GM23338 (cell line): ENCODE results near the gene RAB15. TPM values are rescaled to one million over a fixed set of nuclear protein-coding genes. Genes with fewer than 3 reads are reported as not detected.

ENCODE experiments used
- ATAC-seq: fragments of 200-7000 bp; cut with Tn5 transposase; 3 replicates; pipeline ENCODE4 v1.9.1; 2020
- DNase-seq: peaks from one replicate; pipeline ENCODE4 v3.0.0-alpha.2; 2015; ENCODE audit warnings: low spot score
- H2AFZ ChIP-seq: fragments of 200-600 bp; sonication (generic); 2 replicates; pipeline ENCODE4 v1.8.0; 2016; ENCODE audit warnings: antibody characterized with exemption, mild to moderate bottlenecking, moderate library complexity
- H3F3A ChIP-seq: fragments of 200-600 bp; sonication (generic); replicated peaks from 2 replicates; pipeline ENCODE4 v1.8.0; 2017; ENCODE audit warnings: antibody characterized with exemption, mixed run types, low read depth
- H3K27ac ChIP-seq: fragments of 200-600 bp; sonication (generic); 2 replicates; pipeline ENCODE4 v1.6.1; 2016; ENCODE audit warnings: low read depth
- H3K27me3 ChIP-seq: fragments of 200-600 bp; sonication (generic); 2 replicates; pipeline ENCODE4 v1.8.0; 2016; ENCODE audit warnings: mild to moderate bottlenecking, mixed run types, moderate library complexity; ENCODE audit not compliant: insufficient read depth
- H3K36me3 ChIP-seq: fragments of 200-600 bp; sonication (generic); 2 replicates; pipeline ENCODE4 v1.8.0; 2016; ENCODE audit warnings: mild to moderate bottlenecking; ENCODE audit not compliant: insufficient read depth
- H3K4me1 ChIP-seq: fragments of 200-600 bp; sonication (generic); 2 replicates; pipeline ENCODE4 v1.8.0; 2016; ENCODE audit warnings: mild to moderate bottlenecking, moderate library complexity; ENCODE audit not compliant: insufficient read depth
- H3K4me2 ChIP-seq: fragments of 200-600 bp; sonication (generic); 2 replicates; pipeline ENCODE4 v1.7.1; 2017; ENCODE audit warnings: mixed run types
- H3K4me3 ChIP-seq: fragments of 200-600 bp; sonication (generic); 2 replicates; pipeline ENCODE4 v1.6.1; 2016; ENCODE audit warnings: mixed run types
- H3K79me2 ChIP-seq: fragments of 200-600 bp; sonication (generic); replicated peaks from 2 replicates; pipeline ENCODE4 v1.8.0; 2017; ENCODE audit warnings: mild to moderate bottlenecking; ENCODE audit not compliant: insufficient read depth
- H3K9me2 ChIP-seq: fragments of 200-600 bp; sonication (generic); 2 replicates; pipeline ENCODE4 v1.8.0; 2017; ENCODE audit not compliant: insufficient read depth
- H4K20me1 ChIP-seq: fragments of 200-600 bp; sonication (generic); replicated peaks from 2 replicates; pipeline ENCODE4 v1.8.0; 2017; ENCODE audit warnings: mild to moderate bottlenecking; ENCODE audit not compliant: insufficient read depth
- H3K27ac Mint-ChIP-seq: 2 replicates; pipeline ENCODE4 v1.8.0; 2020; ENCODE audit warnings: inconsistent platforms, mild to moderate bottlenecking, moderate library complexity, mixed read lengths
- H3K27me3 Mint-ChIP-seq: 3 replicates; pipeline ENCODE4 v1.8.0; 2022; ENCODE audit warnings: low read depth, mild to moderate bottlenecking, moderate library complexity, mixed read lengths, inconsistent platforms; ENCODE audit not compliant: insufficient read depth, poor library complexity
- H3K36me3 Mint-ChIP-seq: 3 replicates; pipeline ENCODE4 v1.8.0; 2021; ENCODE audit warnings: low read depth, mild to moderate bottlenecking, inconsistent platforms, moderate library complexity, mixed read lengths
- H3K4me1 Mint-ChIP-seq: 3 replicates; pipeline ENCODE4 v1.8.0; 2020; ENCODE audit warnings: mild to moderate bottlenecking, inconsistent platforms, mixed read lengths
- H3K4me3 Mint-ChIP-seq: 3 replicates; pipeline ENCODE4 v1.8.0; 2021; ENCODE audit warnings: moderate library complexity, mild to moderate bottlenecking, inconsistent platforms, mixed read lengths
- H3K9me3 Mint-ChIP-seq: 3 replicates; pipeline ENCODE4 v1.8.0; 2020; ENCODE audit warnings: moderate library complexity, mild to moderate bottlenecking, inconsistent platforms, mixed read lengths
- CREB1 ChIP-seq: fragments of 250-450 bp; sonication (Bioruptor Pico); IDR thresholded peaks from 2 replicates; pipeline ENCODE4 v1.5.0; 2020; ENCODE audit warnings: low read depth, mild to moderate bottlenecking, moderate library complexity
- EZH2 ChIP-seq: fragments of 200-600 bp; sonication (generic); IDR thresholded peaks from one replicate; pipeline ENCODE4 v1.8.0; 2017; ENCODE audit warnings: antibody characterized with exemption, mild to moderate bottlenecking, low read depth; ENCODE audit not compliant: unreplicated experiment
- EZH2phosphoT487 ChIP-seq: fragments of 200-600 bp; sonication (generic); IDR thresholded peaks from one replicate; pipeline ENCODE4 v1.8.1; 2018; ENCODE audit warnings: antibody characterized with exemption; ENCODE audit not compliant: unreplicated experiment
- JUNB ChIP-seq: IDR thresholded peaks from one replicate; pipeline ENCODE4 v1.6.1; 2016; ENCODE audit warnings: antibody characterized with exemption; ENCODE audit not compliant: unreplicated experiment
- NANOG ChIP-seq: IDR thresholded peaks from 2 replicates; pipeline ENCODE4 v1.6.1; 2016; ENCODE audit warnings: antibody characterized with exemption, borderline replicate concordance
- POLR2AphosphoS5 ChIP-seq: IDR thresholded peaks from 2 replicates; pipeline ENCODE4 v1.6.1; 2016; ENCODE audit warnings: antibody characterized with exemption, low read depth
- REST ChIP-seq: IDR thresholded peaks from one replicate; pipeline ENCODE4 v1.6.1; 2018; ENCODE audit warnings: antibody characterized with exemption; ENCODE audit not compliant: unreplicated experiment
- STAT1 ChIP-seq: IDR thresholded peaks from one replicate; pipeline ENCODE4 v1.6.1; 2016; ENCODE audit warnings: antibody characterized with exemption; ENCODE audit not compliant: unreplicated experiment
- ZNF114 ChIP-seq: fragments of 250-450 bp; sonication (Bioruptor Pico); IDR thresholded peaks from 2 replicates; pipeline ENCODE4 v1.5.0; 2020; ENCODE audit warnings: mild to moderate bottlenecking, moderate library complexity
- ZNF331 ChIP-seq: fragments of 250-450 bp; sonication (Bioruptor Pico); IDR thresholded peaks from 2 replicates; pipeline ENCODE4 v1.5.0; 2020; ENCODE audit warnings: low read depth, mild to moderate bottlenecking, moderate library complexity
- ZNF462 ChIP-seq: fragments of 250-450 bp; sonication (Bioruptor Pico); IDR thresholded peaks from 2 replicates; pipeline ENCODE4 v1.5.0; 2020; ENCODE audit warnings: mild to moderate bottlenecking, moderate library complexity
- polyA plus RNA-seq: library from polyadenylated mRNA; unstranded; fragments of >200 nt; fragmentation: Nextera tagmentation; extraction: Ambion mirVana; gene quantifications from 2 replicates; pipeline ENCODE4 v1.2.1, GENCODE V29; 2016
- total RNA-seq: library from RNA; depleted of rRNA; stranded (reverse); fragments of >200 nt; shearing (Covaris generic); gene quantifications from 2 replicates; pipeline ENCODE4 v1.2.3, GENCODE V29; 2014
- TF ChIP-seq, protein P1 (sequence below), 2 experiments: fragments of 200-600 bp in 1 of 2; sonication (generic) in 1 of 2; conservative IDR thresholded peaks; 2 replicates each; pipeline versions ENCODE4 v1.5.1 to v1.6.1; 2016 to 2017; ENCODE audit warnings: antibody characterized with exemption in 2 of 2, low read depth in 2 of 2, mild to moderate bottlenecking in 2 of 2, moderate library complexity in 1 of 2

The RAB15 gene
- total and polyA plus RNA-seq, 2 experiments from 2014 or later, result 17.4 to 43.3 TPM

DNA sequence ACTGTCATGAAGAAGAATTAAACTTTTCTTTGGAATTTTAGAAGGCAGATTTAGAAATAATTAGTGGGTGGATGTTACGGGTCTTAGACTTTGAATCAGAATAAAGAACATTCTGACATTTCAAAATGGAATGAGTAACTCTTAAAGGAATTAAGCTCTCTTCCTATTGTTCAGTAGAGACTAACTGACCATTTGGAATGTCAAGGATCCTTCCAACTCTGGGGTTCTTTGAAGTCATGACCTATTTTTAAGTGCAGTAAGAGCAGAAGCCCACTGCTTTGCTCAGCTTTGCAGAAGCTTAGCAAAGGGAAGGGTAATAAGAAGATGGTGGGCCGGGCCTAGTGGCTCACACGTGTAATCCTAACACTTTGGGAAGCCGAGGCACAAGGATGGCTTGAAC lies 53.9 kb downstream of the RAB15 start (continued):
- TF ChIP-seq POLR2AphosphoS5 (no peak), JUNB (no peak), EZH2 (no peak), CREB1 (CRISPR knock-in tag) (no peak), ZNF331 (no peak)
- TF ChIP-seq, protein P1, sequence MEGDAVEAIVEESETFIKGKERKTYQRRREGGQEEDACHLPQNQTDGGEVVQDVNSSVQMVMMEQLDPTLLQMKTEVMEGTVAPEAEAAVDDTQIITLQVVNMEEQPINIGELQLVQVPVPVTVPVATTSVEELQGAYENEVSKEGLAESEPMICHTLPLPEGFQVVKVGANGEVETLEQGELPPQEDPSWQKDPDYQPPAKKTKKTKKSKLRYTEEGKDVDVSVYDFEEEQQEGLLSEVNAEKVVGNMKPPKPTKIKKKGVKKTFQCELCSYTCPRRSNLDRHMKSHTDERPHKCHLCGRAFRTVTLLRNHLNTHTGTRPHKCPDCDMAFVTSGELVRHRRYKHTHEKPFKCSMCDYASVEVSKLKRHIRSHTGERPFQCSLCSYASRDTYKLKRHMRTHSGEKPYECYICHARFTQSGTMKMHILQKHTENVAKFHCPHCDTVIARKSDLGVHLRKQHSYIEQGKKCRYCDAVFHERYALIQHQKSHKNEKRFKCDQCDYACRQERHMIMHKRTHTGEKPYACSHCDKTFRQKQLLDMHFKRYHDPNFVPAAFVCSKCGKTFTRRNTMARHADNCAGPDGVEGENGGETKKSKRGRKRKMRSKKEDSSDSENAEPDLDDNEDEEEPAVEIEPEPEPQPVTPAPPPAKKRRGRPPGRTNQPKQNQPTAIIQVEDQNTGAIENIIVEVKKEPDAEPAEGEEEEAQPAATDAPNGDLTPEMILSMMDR (conservative IDR thresholded peaks at IDR 0.05; ENCODE audit: low read depth in 2 of 2), result no peak

GRCh38 chr14:64915797-64916196 lies 56.3 kb downstream of the RAB15 start:
- no peak for DNase-seq
- H2AFZ ChIP-seq, result no peak overlapping the region
- peaks cover 36% of the 10 kb centered on the region for H3K79me2 ChIP-seq
- H3K4me3 ChIP-seq, result peak overlapping the region; percentile 74; the same call in 1 of the 2 replicates
- no peak overlapping the region for H3K27ac Mint-ChIP-seq
- no peaks in the 10 kb centered on the region for H3K9me3 Mint-ChIP-seq
- ATAC-seq, result no peak
- no peaks in the 10 kb centered on the region for H3K9me2 ChIP-seq
- no peaks in the 10 kb centered on the region for H4K20me1 ChIP-seq
- peaks cover 9% of the 10 kb centered on the region; the same call in 1 of the 2 replicates for H3K4me1 ChIP-seq
- H3K36me3 Mint-ChIP-seq, result no peaks in the 10 kb centered on the region
- H3K27me3 ChIP-seq, result no peaks in the 10 kb centered on the region
- no peaks in the 10 kb centered on the region for H3K36me3 ChIP-seq
- H3F3A ChIP-seq, result no peaks in the 10 kb centered on the region
- H3K4me1 Mint-ChIP-seq, result peaks cover 13% of the 10 kb centered on the region
- no peak overlapping the region for H3K27ac ChIP-seq
- H3K4me3 Mint-ChIP-seq, result peak overlapping the region; percentile 89; the same call in 1 of the 3 replicates
- H3K27me3 Mint-ChIP-seq, result peaks cover 8% of the 10 kb centered on the region
- peak overlapping the region; percentile 85 for H3K4me2 ChIP-seq
- TF ChIP-seq EZH2 (no peak), STAT1 (no peak), NANOG (no peak), POLR2AphosphoS5 (no peak), ZNF114 (no peak), ZNF462 (CRISPR knock-in tag) (no peak), REST (no peak), JUNB (no peak), EZH2phosphoT487 (no peak)
- TF ChIP-seq, protein P1 (conservative IDR thresholded peaks at IDR 0.05; ENCODE audit: low read depth in 2 of 2), result no peak
